ENCODE measurements around the gene KRT3. TPM values are rescaled to one million over a fixed set of nuclear protein-coding genes. Genes with fewer than 3 reads are reported as not detected.

Gene KRT3
- total RNA-seq, 1 donor from 2014 or later, result not detected

- no peak for FAIRE-seq
- DNase-seq (ENCODE audit: low spot score in 2 of 2), result no peak
These were observed 8.4 kb downstream of the KRT3 start for GRCh38 chr12:52787324-52788191.

GRCh38 chr12:52784909-52785308 is 11.0 kb downstream of the KRT3 start:
- FAIRE-seq (no peak), DNase-seq (ENCODE audit: low spot score in 2 of 2) (no peak)

GRCh38 chr12:52783563-52784316 is 12.2 kb downstream of the KRT3 start:
- DNase-seq (ENCODE audit: low spot score in 2 of 2), result no peak
- FAIRE-seq, result no peak

- DNase-seq (ENCODE audit: low spot score in 2 of 2), result no peak
- FAIRE-seq, result no peak
These were observed 13.4 kb downstream of the KRT3 start for GRCh38 chr12:52782502-52782901.

GRCh38 chr12:52781399-52782082 is 14.4 kb downstream of the KRT3 start:
- DNase-seq (ENCODE audit: low spot score in 2 of 2) (no peak), FAIRE-seq (no peak)

GRCh38 chr12:52779914-52780313 is 16.0 kb downstream of the KRT3 start:
- no peak for DNase-seq (ENCODE audit: low spot score in 2 of 2)
- FAIRE-seq, result no peak

GRCh38 chr12:52778833-52779232 is 17.1 kb downstream of the KRT3 start:
- DNase-seq (ENCODE audit: low spot score in 2 of 2) (no peak), FAIRE-seq (no peak)

- DNase-seq (ENCODE audit: low spot score in 2 of 2) (no peak), FAIRE-seq (no peak)
These were observed 18.4 kb downstream of the KRT3 start for GRCh38 chr12:52777566-52777965.

- FAIRE-seq, result no peak
- DNase-seq (ENCODE audit: low spot score in 2 of 2), result no peak
These were observed 19.0 kb downstream of the KRT3 start, which contains the start of gene KRT76 for GRCh38 chr12:52776913-52777395. Gene KRT76, minus strand, starts transcription at chr12:52777345. Its CDS starts 54 bp downstream, at chr12:52777291.

- DNase-seq (ENCODE audit: low spot score in 2 of 2) (no peak), FAIRE-seq (no peak)
These were observed 19.5 kb downstream of the KRT3 start for GRCh38 chr12:52776435-52776834.

GRCh38 chr12:52774629-52775250 is 21.2 kb downstream of the KRT3 start:
- DNase-seq (ENCODE audit: low spot score in 2 of 2) (no peak), FAIRE-seq (no peak)

- DNase-seq (ENCODE audit: low spot score in 2 of 2) (no peak), FAIRE-seq (no peak)
These were observed 23.1 kb downstream of the KRT3 start for GRCh38 chr12:52772772-52773171.

- FAIRE-seq (no peak), DNase-seq (ENCODE audit: low spot score in 2 of 2) (no peak)
These were observed 23.7 kb downstream of the KRT3 start for GRCh38 chr12:52772188-52772587.

GRCh38 chr12:52771505-52771904 is 24.4 kb downstream of the KRT3 start:
- FAIRE-seq (no peak), DNase-seq (ENCODE audit: low spot score in 2 of 2) (no peak)

- FAIRE-seq, result no peak
These were observed 24.8 kb downstream of the KRT3 start for GRCh38 chr12:52771088-52771487.

GRCh38 chr12:52769946-52770345 is 26.0 kb downstream of the KRT3 start:
- no peak for FAIRE-seq
- DNase-seq (ENCODE audit: low spot score in 2 of 2), result no peak

More at GRCh38 chr12:52771088-52771487, 24.8 kb downstream of the KRT3 start:
- no peak for DNase-seq (ENCODE audit: low spot score in 2 of 2)

- no peak for FAIRE-seq
- no peak for DNase-seq (ENCODE audit: low spot score in 2 of 2)
These were observed 26.6 kb downstream of the KRT3 start for GRCh38 chr12:52769354-52769753.

- no peak for FAIRE-seq
- no peak for DNase-seq (ENCODE audit: low spot score in 2 of 2)
These were observed 27.3 kb downstream of the KRT3 start for GRCh38 chr12:52768479-52769200.

- FAIRE-seq, result no peak
These were observed 28.5 kb downstream of the KRT3 start for GRCh38 chr12:52767427-52767826.

GRCh38 chr12:52767020-52767379 is 28.9 kb downstream of the KRT3 start:
- FAIRE-seq, result no peak

More at GRCh38 chr12:52767427-52767826, 28.5 kb downstream of the KRT3 start:
- no peak for DNase-seq (ENCODE audit: low spot score in 2 of 2)

More at GRCh38 chr12:52767020-52767379, 28.9 kb downstream of the KRT3 start:
- no peak for DNase-seq (ENCODE audit: low spot score in 2 of 2)
